CD4-positive, CD25-positive, alpha-beta regulatory T cell (primary cell): ENCODE data around the gene KAZN. TPM values are rescaled to one million over a fixed set of nuclear protein-coding genes. Genes with fewer than 3 reads are reported as not detected.
"Not testable (repeated sequence)": the region's sequence is repeated elsewhere in the genome, so short reads cannot be mapped to it uniquely, and the experiment has no call there.

ENCODE experiments used
- ATAC-seq, 2 donors: fragments of 150-1000 bp; cut with Tn5 transposase; one replicate each; pipeline ENCODE4 v1.10.0; 2021; ENCODE audit warnings: low read depth in 2 of 2, moderate number of reproducible peaks in 2 of 2, moderate library complexity in 1 of 2
- DNase-seq, 3 donors: peaks; one replicate each; pipeline versions ENCODE4 v3.0.0 to v3.0.0-alpha.2; 2012 to 2022; ENCODE audit warnings: mixed read lengths in 1 of 3
- H3K27ac ChIP-seq: one replicate; pipeline ENCODE4 v1.7.0; 2013; ENCODE audit warnings: mild to moderate bottlenecking, low read length; ENCODE audit not compliant: insufficient read depth, poor library complexity, severe bottlenecking
- H3K27me3 ChIP-seq: one replicate; pipeline ENCODE4 v1.7.0; 2013; ENCODE audit warnings: low read length; ENCODE audit not compliant: control insufficient read depth, insufficient read depth
- H3K36me3 ChIP-seq: one replicate; pipeline ENCODE4 v1.7.0; 2013; ENCODE audit warnings: mild to moderate bottlenecking, low read length, moderate library complexity; ENCODE audit not compliant: control insufficient read depth, insufficient read depth
- H3K4me1 ChIP-seq: 2 replicates; pipeline ENCODE4 v1.7.0; 2013; ENCODE audit warnings: mild to moderate bottlenecking, low read length; ENCODE audit not compliant: insufficient read depth, control insufficient read depth, poor library complexity, severe bottlenecking
- H3K4me3 ChIP-seq: one replicate; pipeline ENCODE4 v1.7.0; 2013; ENCODE audit warnings: low read depth, mild to moderate bottlenecking, low read length, moderate library complexity
- H3K9me3 ChIP-seq, 2 experiments: 1 replicate in 1 of 2; 2 replicates in 1 of 2; pipeline ENCODE4 v1.7.0; 2013; ENCODE audit warnings: low read length in 2 of 2, mild to moderate bottlenecking in 1 of 2, moderate library complexity in 1 of 2; ENCODE audit not compliant: control insufficient read depth in 2 of 2
- H3K27ac Mint-ChIP-seq, 3 donors: one replicate each; pipeline ENCODE4 v1.8.0; 2020 to 2022; ENCODE audit warnings: mild to moderate bottlenecking in 3 of 3, mixed read lengths in 3 of 3, moderate library complexity in 2 of 3
- H3K27me3 Mint-ChIP-seq: one replicate; pipeline ENCODE4 v1.8.0; 2022; ENCODE audit warnings: mild to moderate bottlenecking, mixed read lengths
- H3K36me3 Mint-ChIP-seq: one replicate; pipeline ENCODE4 v1.8.0; 2020; ENCODE audit warnings: mixed read lengths
- H3K4me1 Mint-ChIP-seq, 4 donors: one replicate each; pipeline ENCODE4 v1.8.0; 2020 to 2022; ENCODE audit warnings: mixed read lengths in 4 of 4, mild to moderate bottlenecking in 1 of 4
- H3K4me3 Mint-ChIP-seq, 4 donors: one replicate each; pipeline ENCODE4 v1.8.0; 2020 to 2022; ENCODE audit warnings: mild to moderate bottlenecking in 4 of 4, mixed read lengths in 4 of 4, moderate library complexity in 3 of 4
- H3K9me3 Mint-ChIP-seq, 7 donors: one replicate each; pipeline ENCODE4 v1.8.0; 2020 to 2022; ENCODE audit warnings: mixed read lengths in 7 of 7, mild to moderate bottlenecking in 3 of 7, moderate library complexity in 2 of 7
- polyA plus RNA-seq, 4 donors: library from polyadenylated mRNA; unstranded; fragments of 300-500 nt; fragmentation: Illumina TruSeq; gene quantifications; one replicate each; pipeline ENCODE4 v1.2.3, GENCODE V29; 2021
- total RNA-seq: library from RNA; stranded (reverse); gene quantifications from one replicate; pipeline ENCODE4 v1.2.3, GENCODE V29; 2022

KAZN gene
- total and polyA plus RNA-seq, 5 donors from 2014 or later, result not detected

DNA sequence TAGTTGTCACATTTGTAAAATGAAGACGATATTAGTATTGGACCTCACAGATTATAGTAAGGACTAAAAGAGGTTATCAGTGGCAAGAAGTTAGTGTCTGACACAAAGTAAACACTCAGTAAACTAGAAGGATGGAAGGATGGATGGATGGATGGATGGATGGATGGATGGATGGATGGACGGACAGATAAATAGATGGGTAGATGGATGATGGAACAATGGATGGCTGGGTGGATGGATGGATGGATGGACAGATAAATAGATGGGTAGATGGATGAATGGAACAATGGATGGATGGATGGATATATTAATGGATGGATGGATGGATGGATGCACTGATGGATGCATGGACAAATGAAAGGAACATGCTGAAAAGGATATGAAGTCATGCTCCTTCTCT lies 22.3 kb upstream of the KAZN start:
- Histone ChIP-seq H3K9me3 (no peaks in the 10 kb centered on the region), H3K27me3 (no peaks in the 10 kb centered on the region), H3K4me3 (no peak overlapping the region), H3K4me1 (no peaks in the 10 kb centered on the region), H3K36me3 (no peaks in the 10 kb centered on the region), H3K27ac (no peak overlapping the region)
- H3K4me1 Mint-ChIP-seq, result no peaks in the 10 kb centered on the region
- H3K4me3 Mint-ChIP-seq, result no peak overlapping the region
- no peak for ATAC-seq
- H3K27me3 Mint-ChIP-seq, result no peaks in the 10 kb centered on the region
- no peaks in the 10 kb centered on the region for H3K36me3 Mint-ChIP-seq
- no peak for DNase-seq
- peaks cover 0 to 8% (median 2%) of the 10 kb centered on the region in 7 donors for H3K9me3 Mint-ChIP-seq
- no peak overlapping the region for H3K27ac Mint-ChIP-seq

DNA sequence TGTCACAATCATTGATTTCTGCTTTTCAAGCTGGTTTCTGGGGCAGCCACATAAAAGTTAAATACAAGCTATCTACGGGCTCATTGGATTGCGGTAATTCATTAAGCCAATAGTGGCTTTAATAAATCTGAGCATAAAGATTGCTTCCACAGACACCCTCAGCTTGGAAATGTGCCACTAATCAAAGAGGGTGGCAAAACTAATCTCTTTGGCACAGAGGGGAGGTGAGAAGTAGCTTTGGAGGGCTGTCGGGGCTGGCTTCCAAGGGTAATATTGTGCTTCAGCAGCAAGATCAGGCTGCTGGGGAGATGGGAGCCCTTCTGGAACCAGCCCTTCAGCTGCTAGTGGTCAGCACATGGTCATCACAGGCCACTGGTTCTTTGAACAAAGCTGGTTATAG lies 21.2 kb upstream of the KAZN start:
- Mint-ChIP-seq H3K27me3 (no peaks in the 10 kb centered on the region), H3K4me1 (no peaks in the 10 kb centered on the region), H3K36me3 (no peaks in the 10 kb centered on the region), H3K4me3 (no peak overlapping the region), H3K9me3 (peaks cover 0 to 10% (median 3%) of the 10 kb centered on the region in 7 donors), H3K27ac (no peak overlapping the region)
- Histone ChIP-seq H3K4me3 (no peak overlapping the region), H3K9me3 (no peaks in the 10 kb centered on the region), H3K4me1 (no peaks in the 10 kb centered on the region), H3K36me3 (no peaks in the 10 kb centered on the region), H3K27ac (no peak overlapping the region), H3K27me3 (no peaks in the 10 kb centered on the region)
- ATAC-seq (no peak), DNase-seq (no peak)

DNA sequence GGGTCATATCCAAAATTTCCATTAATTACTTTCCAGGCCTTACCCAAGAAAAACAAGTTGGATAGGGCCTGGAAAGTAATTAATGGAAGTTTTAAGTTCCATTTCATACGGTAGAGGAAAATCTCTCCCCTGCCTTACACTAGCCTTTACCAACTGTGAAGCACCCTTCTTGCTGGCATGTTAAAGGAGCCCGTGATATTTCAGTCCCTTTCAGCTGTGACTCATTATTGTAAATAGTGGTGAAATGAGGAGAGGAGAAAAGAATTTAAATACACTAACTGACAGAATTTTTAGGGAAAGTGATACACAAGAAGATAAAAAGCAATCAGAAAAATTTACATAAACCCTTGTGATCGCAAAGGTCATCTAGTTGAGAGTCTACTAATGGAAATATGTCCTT lies 20.3 kb upstream of the KAZN start:
- H3K4me1 Mint-ChIP-seq, result no peaks in the 10 kb centered on the region
- no peak overlapping the region for H3K4me3 Mint-ChIP-seq
- H3K27ac ChIP-seq, result no peak overlapping the region
- H3K9me3 Mint-ChIP-seq, result peaks cover 0 to 10% (median 3%) of the 10 kb centered on the region in 7 donors
- no peaks in the 10 kb centered on the region for H3K27me3 ChIP-seq
- no peaks in the 10 kb centered on the region for H3K27me3 Mint-ChIP-seq
- no peaks in the 10 kb centered on the region for H3K36me3 Mint-ChIP-seq
- H3K36me3 ChIP-seq, result no peaks in the 10 kb centered on the region
- no peak overlapping the region for H3K27ac Mint-ChIP-seq
- no peak overlapping the region for H3K4me3 ChIP-seq
- no peaks in the 10 kb centered on the region for H3K9me3 ChIP-seq
- DNase-seq (no peak), ATAC-seq (no peak)
- no peaks in the 10 kb centered on the region for H3K4me1 ChIP-seq

DNA sequence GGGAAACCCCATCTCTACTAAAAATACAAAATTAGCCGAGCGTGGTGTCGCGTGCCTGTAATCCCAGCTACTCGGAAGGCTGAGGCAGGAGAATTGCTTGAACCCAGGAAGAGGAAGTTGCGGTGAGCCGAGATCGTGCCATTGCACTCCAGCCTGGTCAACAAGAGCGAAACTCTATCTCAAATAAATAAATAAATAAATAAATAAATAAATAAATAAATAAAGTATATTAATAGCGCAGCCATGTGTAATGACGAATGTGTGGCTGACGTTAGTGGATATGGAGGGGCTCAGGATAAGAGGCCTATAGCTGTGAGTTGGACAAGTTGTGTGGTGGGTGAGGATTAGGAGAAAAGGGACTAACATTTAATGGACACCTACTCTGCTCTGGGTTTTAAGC lies 18.2 kb upstream of the KAZN start:
- not testable (repeated sequence) for H3K27me3 Mint-ChIP-seq, H3K27ac Mint-ChIP-seq, ATAC-seq, H3K4me1 Mint-ChIP-seq, H3K36me3 ChIP-seq, H3K27me3 ChIP-seq, DNase-seq, H3K36me3 Mint-ChIP-seq, H3K9me3 ChIP-seq, H3K4me3 Mint-ChIP-seq, H3K27ac ChIP-seq, H3K9me3 Mint-ChIP-seq, H3K4me3 ChIP-seq, H3K4me1 ChIP-seq

DNA sequence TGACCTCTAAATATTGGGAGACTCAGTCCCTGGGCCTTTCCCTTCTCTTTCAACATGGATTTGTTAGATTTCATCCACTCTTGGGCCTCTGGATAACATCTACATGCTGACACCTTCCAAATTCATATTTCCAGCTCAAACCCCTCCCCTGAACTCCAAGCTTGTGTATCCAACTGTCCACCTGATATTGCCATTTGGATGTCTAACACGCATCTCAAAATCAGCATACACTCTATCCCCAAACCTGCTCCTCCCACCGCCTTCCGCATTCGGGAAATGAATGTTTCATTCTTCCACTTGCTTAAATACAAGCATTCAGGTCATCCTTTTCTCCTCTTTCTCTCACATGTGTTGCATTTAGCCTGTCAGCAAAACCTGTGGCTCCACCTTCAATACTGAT lies 17.5 kb upstream of the KAZN start:
- H3K27me3 ChIP-seq, result no peaks in the 10 kb centered on the region
- no peaks in the 10 kb centered on the region for H3K36me3 Mint-ChIP-seq
- no peaks in the 10 kb centered on the region for H3K27me3 Mint-ChIP-seq
- no peaks in the 10 kb centered on the region for H3K4me1 Mint-ChIP-seq
- H3K4me1 ChIP-seq, result no peaks in the 10 kb centered on the region
- H3K27ac ChIP-seq, result no peak overlapping the region
- no peaks in the 10 kb centered on the region for H3K9me3 ChIP-seq
- ATAC-seq (no peak), DNase-seq (no peak)
- H3K4me3 Mint-ChIP-seq, result no peak overlapping the region
- no peak overlapping the region for H3K27ac Mint-ChIP-seq
- peaks cover 0 to 6% (median 1%) of the 10 kb centered on the region in 7 donors for H3K9me3 Mint-ChIP-seq
- no peaks in the 10 kb centered on the region for H3K36me3 ChIP-seq
- H3K4me3 ChIP-seq, result no peak overlapping the region

DNA sequence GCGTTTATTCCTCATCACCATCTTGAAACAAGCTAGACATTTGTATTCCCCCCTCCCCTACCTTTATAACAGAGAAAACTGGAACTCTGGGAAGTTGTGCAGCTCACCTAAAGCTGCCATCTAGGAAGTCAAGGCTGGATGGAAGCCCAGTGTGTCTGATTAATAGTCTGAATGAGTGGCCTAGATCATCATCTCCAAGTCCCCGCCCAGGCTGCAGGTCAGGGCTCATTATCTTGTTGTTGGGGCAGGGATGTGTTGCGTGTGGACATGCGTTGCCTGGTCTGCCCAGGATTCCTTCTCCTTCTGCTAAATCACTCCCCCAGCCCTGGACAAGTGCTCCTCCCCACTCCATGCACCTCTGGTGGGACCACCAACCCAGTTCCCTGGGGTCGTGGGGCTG lies 14.7 kb upstream of the KAZN start:
- H3K27me3 Mint-ChIP-seq, result no peaks in the 10 kb centered on the region
- Histone ChIP-seq H3K4me1 (no peaks in the 10 kb centered on the region), H3K4me3 (no peak overlapping the region), H3K27ac (no peak overlapping the region), H3K9me3 (no peaks in the 10 kb centered on the region), H3K27me3 (no peaks in the 10 kb centered on the region), H3K36me3 (no peaks in the 10 kb centered on the region)
- no peak overlapping the region for H3K27ac Mint-ChIP-seq
- no peaks in the 10 kb centered on the region for H3K4me1 Mint-ChIP-seq
- ATAC-seq (peak in 1 of 2 donors; percentile 31), DNase-seq (no peak)
- no peaks in the 10 kb centered on the region for H3K36me3 Mint-ChIP-seq
- H3K4me3 Mint-ChIP-seq, result no peak overlapping the region
- H3K9me3 Mint-ChIP-seq, result peaks cover 0 to 12% (median 3%) of the 10 kb centered on the region in 7 donors

DNA sequence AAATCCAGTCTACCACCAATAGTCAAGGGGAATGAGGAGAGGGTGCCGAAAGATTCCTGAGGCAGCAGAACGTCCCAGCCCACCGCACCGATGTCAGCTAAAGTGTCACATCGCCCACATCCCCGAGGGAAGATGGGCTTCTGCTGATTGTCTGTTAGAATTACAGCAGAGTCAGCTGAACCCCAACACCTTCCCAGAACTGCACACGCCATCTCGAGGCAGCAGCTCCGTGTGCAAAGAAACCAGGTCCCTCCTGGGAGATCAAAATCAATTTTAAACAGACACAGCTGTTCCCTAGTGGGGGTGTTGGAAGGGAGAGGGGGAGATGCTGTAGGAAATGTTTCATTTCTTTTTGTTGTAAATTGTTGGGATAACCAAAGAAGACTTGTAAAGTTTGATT lies 12.8 kb upstream of the KAZN start:
- no peak for ATAC-seq
- Histone ChIP-seq H3K27me3 (no peaks in the 10 kb centered on the region), H3K27ac (no peak overlapping the region), H3K9me3 (no peaks in the 10 kb centered on the region), H3K4me3 (no peak overlapping the region), H3K4me1 (no peaks in the 10 kb centered on the region), H3K36me3 (no peaks in the 10 kb centered on the region)
- H3K36me3 Mint-ChIP-seq, result no peaks in the 10 kb centered on the region
- DNase-seq, result no peak
- H3K4me3 Mint-ChIP-seq, result no peak overlapping the region
- H3K4me1 Mint-ChIP-seq, result no peaks in the 10 kb centered on the region
- peaks cover 0 to 12% (median 2%) of the 10 kb centered on the region in 7 donors for H3K9me3 Mint-ChIP-seq
- peaks cover 5% of the 10 kb centered on the region for H3K27me3 Mint-ChIP-seq
- H3K27ac Mint-ChIP-seq, result peak overlapping the region in 1 of 3 donors; percentile 33

DNA sequence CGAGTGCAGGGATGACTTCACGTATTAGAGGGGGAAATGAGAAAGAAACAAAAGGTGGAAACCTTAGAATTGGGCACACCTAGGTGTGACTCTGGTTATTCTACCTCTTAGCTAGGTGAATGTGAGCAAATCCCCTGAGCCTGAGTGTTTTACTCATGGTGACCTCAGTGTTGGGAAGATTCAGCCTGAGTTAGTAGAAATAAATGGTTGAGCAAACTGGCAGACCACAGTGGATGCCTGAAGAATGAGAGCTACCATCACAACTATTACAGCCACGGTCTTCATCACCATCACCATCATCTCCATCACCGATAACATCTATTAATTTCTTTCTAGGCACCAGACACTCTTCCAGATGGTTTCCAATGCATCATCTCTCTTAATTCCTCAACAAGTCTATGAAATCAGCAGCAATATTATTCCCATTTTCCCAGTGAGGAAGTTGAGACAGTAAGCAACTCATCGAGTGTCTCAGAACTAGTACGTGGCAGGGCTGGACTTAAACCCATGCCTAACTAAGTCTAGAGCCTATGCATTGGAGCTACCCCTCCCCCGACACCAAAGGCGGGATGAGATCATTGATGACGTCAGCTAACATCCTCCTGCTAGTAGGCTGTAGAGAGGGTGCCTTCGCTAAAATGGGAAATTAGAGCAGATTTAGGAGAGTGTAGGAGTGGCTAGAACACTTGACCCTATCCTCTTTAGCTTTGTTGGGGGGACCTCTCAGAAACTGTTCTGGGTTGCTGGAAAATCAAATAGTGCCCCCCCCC lies 7.9 kb upstream of the KAZN start:
- Mint-ChIP-seq H3K4me1 (peaks cover 0 to 2% (median 0%) of the 10 kb centered on the region in 4 donors), H3K27me3 (peaks cover 8% of the 10 kb centered on the region), H3K4me3 (no peak overlapping the region), H3K27ac (no peak overlapping the region), H3K36me3 (no peaks in the 10 kb centered on the region), H3K9me3 (peaks cover 0 to 6% (median 0%) of the 10 kb centered on the region in 7 donors)
- no peaks in the 10 kb centered on the region for H3K9me3 ChIP-seq
- H3K36me3 ChIP-seq, result no peaks in the 10 kb centered on the region
- H3K27ac ChIP-seq, result no peak overlapping the region
- H3K4me3 ChIP-seq, result no peak overlapping the region
- no peak for ATAC-seq
- H3K27me3 ChIP-seq, result no peaks in the 10 kb centered on the region
- DNase-seq, result no peak
- no peaks in the 10 kb centered on the region for H3K4me1 ChIP-seq
